COLO668 (cell line): ENCODE results near the gene APIP.

Experiments used
- DNase-seq: peaks from one replicate; lab custom pipeline; 2025; ENCODE audit not compliant: unreplicated experiment; lab: John Stamatoyannopoulos, UW

Gene APIP

GRCh38 chr11:34890089-34890488 lies 26.1 kb downstream of the APIP start:
- no peak for DNase-seq

GRCh38 chr11:34887260-34887659 lies 28.9 kb downstream of the APIP start:
- DNase-seq = no peak

- DNase-seq = no peak
Observed at GRCh38 chr11:34886609-34887008, 29.6 kb downstream of the APIP start.

- no peak for DNase-seq
Observed at GRCh38 chr11:34881900-34882299, 34.3 kb downstream of the APIP start.

- no peak for DNase-seq
Observed at GRCh38 chr11:34877375-34877975, 38.7 kb downstream of the APIP start.

- DNase-seq = no peak
Observed at GRCh38 chr11:34874202-34874601, 42.0 kb downstream of the APIP start.

GRCh38 chr11:34870548-34871196 lies 45.5 kb downstream of the APIP start:
- DNase-seq = no peak

- DNase-seq = no peak
Observed at GRCh38 chr11:34869425-34869824, 46.8 kb downstream of the APIP start.

- DNase-seq = no peak
Observed at GRCh38 chr11:34866375-34866774, 49.8 kb downstream of the APIP start.

GRCh38 chr11:34865261-34865660 lies 50.9 kb downstream of the APIP start:
- DNase-seq = no peak

- DNase-seq = no peak
Observed at GRCh38 chr11:34864424-34864823, 51.8 kb downstream of the APIP start.

- no peak for DNase-seq
Observed at GRCh38 chr11:34863048-34863447, 53.1 kb downstream of the APIP start.

- no peak for DNase-seq
Observed at GRCh38 chr11:34860518-34860917, 55.7 kb downstream of the APIP start.

- no peak for DNase-seq
Observed at GRCh38 chr11:34860034-34860433, 56.1 kb downstream of the APIP start.

- DNase-seq = no peak
Observed at GRCh38 chr11:34859496-34859895, 56.7 kb downstream of the APIP start.

GRCh38 chr11:34857463-34857862 lies 58.7 kb downstream of the APIP start:
- DNase-seq = no peak

- no peak for DNase-seq
Observed at GRCh38 chr11:34856251-34856650, 59.9 kb downstream of the APIP start.

GRCh38 chr11:34855754-34856095 lies 60.5 kb downstream of the APIP start:
- no peak for DNase-seq

- DNase-seq = no peak
Observed at GRCh38 chr11:34855021-34855753, 61.0 kb downstream of the APIP start.

- no peak for DNase-seq
Observed at GRCh38 chr11:34851916-34852315, 64.3 kb downstream of the APIP start.

- no peak for DNase-seq
Observed at GRCh38 chr11:34850334-34850733, 65.8 kb downstream of the APIP start.

- no peak for DNase-seq
Observed at GRCh38 chr11:34846467-34846866, 69.7 kb downstream of the APIP start.
